GM08714 (cell line): ENCODE results near the gene ITPKC.

Source experiments
- H3K4me3 ChIP-seq: fragments of 200-500 bp; sonication (Bioruptor generic); 2 replicates; pipeline ENCODE4 v1.5.1; 2014; ENCODE audit warnings: mild to moderate bottlenecking, low read length, inconsistent platforms
- ZNF274 ChIP-seq: IDR thresholded peaks from 2 replicates; pipeline ENCODE4 v1.6.1; 2012; ENCODE audit warnings: mild to moderate bottlenecking, low read depth, low read length

ITPKC gene

GRCh38 chr19:40697007-40697406 lies 19.9 kb upstream of the ITPKC start:
- no peak overlapping the region for H3K4me3 ChIP-seq
- TF ChIP-seq ZNF274: no peak

- TF ChIP-seq ZNF274: no peak
- H3K4me3 ChIP-seq: no peak overlapping the region
Measured at GRCh38 chr19:40700083-40700482, 16.8 kb upstream of the ITPKC start.

- H3K4me3 ChIP-seq: no peak overlapping the region
- no peak for TF ChIP-seq ZNF274
Measured at GRCh38 chr19:40701758-40702157, 15.2 kb upstream of the ITPKC start.

GRCh38 chr19:40702337-40703012 lies 14.4 kb upstream of the ITPKC start:
- TF ChIP-seq ZNF274: no peak
- no peak overlapping the region for H3K4me3 ChIP-seq

GRCh38 chr19:40703029-40703755 lies 13.7 kb upstream of the ITPKC start:
- no peak overlapping the region for H3K4me3 ChIP-seq
- TF ChIP-seq ZNF274: no peak

- no peak overlapping the region for H3K4me3 ChIP-seq
- no peak for TF ChIP-seq ZNF274
Measured at GRCh38 chr19:40704491-40705361, 12.2 kb upstream of the ITPKC start.

- H3K4me3 ChIP-seq: no peak overlapping the region
- TF ChIP-seq ZNF274: no peak
Measured at GRCh38 chr19:40705362-40705651, 11.6 kb upstream of the ITPKC start.

GRCh38 chr19:40705950-40706619 lies 10.8 kb upstream of the ITPKC start:
- no peak for TF ChIP-seq ZNF274
- H3K4me3 ChIP-seq: no peak overlapping the region

GRCh38 chr19:40707615-40708014 lies 9.3 kb upstream of the ITPKC start:
- H3K4me3 ChIP-seq: no peak overlapping the region
- TF ChIP-seq ZNF274: no peak

- H3K4me3 ChIP-seq: no peak overlapping the region
- no peak for TF ChIP-seq ZNF274
Measured at GRCh38 chr19:40709817-40710216, 7.1 kb upstream of the ITPKC start.

- no peak for TF ChIP-seq ZNF274
- H3K4me3 ChIP-seq: no peak overlapping the region
Measured at GRCh38 chr19:40713939-40714338, 3.0 kb upstream of the ITPKC start.

GRCh38 chr19:40714441-40715299 lies 2.2 kb upstream of the ITPKC start:
- H3K4me3 ChIP-seq: peak overlapping the region; percentile 78
- TF ChIP-seq ZNF274: no peak

GRCh38 chr19:40716031-40716481 lies 856 bp upstream of the ITPKC start:
- TF ChIP-seq ZNF274: no peak
- H3K4me3 ChIP-seq: peak overlapping the region; percentile 64
